GF-D8 (cell line): Measurements from ENCODE around the gene MAB21L4.

ENCODE experiments used
- DNase-seq: peaks from one replicate; lab custom pipeline; 2025; lab: John Stamatoyannopoulos, UW

Gene MAB21L4

GRCh38 chr2:240925191-240925567 is 29.2 kb upstream of the MAB21L4 start:
- DNase-seq: no peak

- DNase-seq: no peak
Measured at GRCh38 chr2:240922982-240923537, 27.1 kb upstream of the MAB21L4 start.

GRCh38 chr2:240922245-240922981 is 26.5 kb upstream of the MAB21L4 start:
- DNase-seq: no peak

GRCh38 chr2:240921995-240922244 is 26.0 kb upstream of the MAB21L4 start:
- DNase-seq: no peak

GRCh38 chr2:240921311-240921994 is 25.5 kb upstream of the MAB21L4 start:
- DNase-seq: no peak

GRCh38 chr2:240920783-240921231 is 24.9 kb upstream of the MAB21L4 start:
- no peak for DNase-seq

GRCh38 chr2:240919786-240920782 is 24.1 kb upstream of the MAB21L4 start:
- no peak for DNase-seq

GRCh38 chr2:240919161-240919781 is 23.3 kb upstream of the MAB21L4 start:
- no peak for DNase-seq

- no peak for DNase-seq
Measured at GRCh38 chr2:240918258-240919091, 22.5 kb upstream of the MAB21L4 start.

- no peak for DNase-seq
Measured at GRCh38 chr2:240917684-240918257, 21.8 kb upstream of the MAB21L4 start.

GRCh38 chr2:240917009-240917683 is 21.2 kb upstream of the MAB21L4 start:
- no peak for DNase-seq

- DNase-seq: no peak
Measured at GRCh38 chr2:240916571-240917008, 20.6 kb upstream of the MAB21L4 start.

- DNase-seq: no peak
Measured at GRCh38 chr2:240915526-240916341, 19.8 kb upstream of the MAB21L4 start.

GRCh38 chr2:240914645-240915525 is 18.9 kb upstream of the MAB21L4 start:
- DNase-seq: no peak

GRCh38 chr2:240913810-240914644 is 18.1 kb upstream of the MAB21L4 start:
- no peak for DNase-seq

- DNase-seq: no peak
Measured at GRCh38 chr2:240912878-240913809, 17.2 kb upstream of the MAB21L4 start.
